ENCODE data around the gene MINK1.

MINK1 gene

DNA sequence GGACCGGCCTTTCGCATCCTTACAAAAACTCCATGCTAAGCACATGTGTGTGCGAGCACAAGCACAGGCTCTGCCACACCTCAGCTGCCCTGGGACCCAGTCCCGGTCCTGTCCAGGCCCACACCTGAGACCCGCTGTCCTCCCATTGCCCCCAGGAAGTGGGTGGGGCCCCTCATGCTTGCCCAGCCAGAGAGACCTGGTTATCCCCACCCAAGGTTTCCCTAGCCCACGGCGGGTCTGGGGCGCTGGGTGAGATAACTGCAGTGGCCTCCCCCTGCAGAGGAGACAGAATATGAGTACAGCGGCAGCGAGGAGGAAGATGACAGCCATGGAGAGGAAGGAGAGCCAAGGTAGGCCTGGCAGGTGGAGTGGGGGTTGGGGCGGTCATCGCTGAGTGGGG is 53.7 kb downstream of the MINK1 start:
- H3K27me3 ChIP-seq (ENCODE audit: insufficient read depth, poor library complexity, severe bottlenecking) = no peaks in the 10 kb centered on the region
- no peak for DNase-seq (ENCODE audit: low read depth in 1 of 2, low spot score in 1 of 2)
- no peak overlapping the region for H3K4me3 ChIP-seq (replicated peaks; ENCODE audit: insufficient read depth, low read length)
- TF ChIP-seq SPI1 (IDR thresholded peaks at IDR 0.05; ENCODE audit: borderline replicate concordance, low read depth) (no peak), GABPA (IDR thresholded peaks at IDR 0.05; ENCODE audit: low read depth) (no peak), POLR2AphosphoS5 (IDR thresholded peaks at IDR 0.05; ENCODE audit: low read depth) (no peak)
- TF ChIP-seq, protein P1, sequence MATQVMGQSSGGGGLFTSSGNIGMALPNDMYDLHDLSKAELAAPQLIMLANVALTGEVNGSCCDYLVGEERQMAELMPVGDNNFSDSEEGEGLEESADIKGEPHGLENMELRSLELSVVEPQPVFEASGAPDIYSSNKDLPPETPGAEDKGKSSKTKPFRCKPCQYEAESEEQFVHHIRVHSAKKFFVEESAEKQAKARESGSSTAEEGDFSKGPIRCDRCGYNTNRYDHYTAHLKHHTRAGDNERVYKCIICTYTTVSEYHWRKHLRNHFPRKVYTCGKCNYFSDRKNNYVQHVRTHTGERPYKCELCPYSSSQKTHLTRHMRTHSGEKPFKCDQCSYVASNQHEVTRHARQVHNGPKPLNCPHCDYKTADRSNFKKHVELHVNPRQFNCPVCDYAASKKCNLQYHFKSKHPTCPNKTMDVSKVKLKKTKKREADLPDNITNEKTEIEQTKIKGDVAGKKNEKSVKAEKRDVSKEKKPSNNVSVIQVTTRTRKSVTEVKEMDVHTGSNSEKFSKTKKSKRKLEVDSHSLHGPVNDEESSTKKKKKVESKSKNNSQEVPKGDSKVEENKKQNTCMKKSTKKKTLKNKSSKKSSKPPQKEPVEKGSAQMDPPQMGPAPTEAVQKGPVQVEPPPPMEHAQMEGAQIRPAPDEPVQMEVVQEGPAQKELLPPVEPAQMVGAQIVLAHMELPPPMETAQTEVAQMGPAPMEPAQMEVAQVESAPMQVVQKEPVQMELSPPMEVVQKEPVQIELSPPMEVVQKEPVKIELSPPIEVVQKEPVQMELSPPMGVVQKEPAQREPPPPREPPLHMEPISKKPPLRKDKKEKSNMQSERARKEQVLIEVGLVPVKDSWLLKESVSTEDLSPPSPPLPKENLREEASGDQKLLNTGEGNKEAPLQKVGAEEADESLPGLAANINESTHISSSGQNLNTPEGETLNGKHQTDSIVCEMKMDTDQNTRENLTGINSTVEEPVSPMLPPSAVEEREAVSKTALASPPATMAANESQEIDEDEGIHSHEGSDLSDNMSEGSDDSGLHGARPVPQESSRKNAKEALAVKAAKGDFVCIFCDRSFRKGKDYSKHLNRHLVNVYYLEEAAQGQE (IDR thresholded peaks at IDR 0.05; ENCODE audit: insufficient replicate concordance, low read depth) = no peak
- TF ChIP-seq, protein P2, sequence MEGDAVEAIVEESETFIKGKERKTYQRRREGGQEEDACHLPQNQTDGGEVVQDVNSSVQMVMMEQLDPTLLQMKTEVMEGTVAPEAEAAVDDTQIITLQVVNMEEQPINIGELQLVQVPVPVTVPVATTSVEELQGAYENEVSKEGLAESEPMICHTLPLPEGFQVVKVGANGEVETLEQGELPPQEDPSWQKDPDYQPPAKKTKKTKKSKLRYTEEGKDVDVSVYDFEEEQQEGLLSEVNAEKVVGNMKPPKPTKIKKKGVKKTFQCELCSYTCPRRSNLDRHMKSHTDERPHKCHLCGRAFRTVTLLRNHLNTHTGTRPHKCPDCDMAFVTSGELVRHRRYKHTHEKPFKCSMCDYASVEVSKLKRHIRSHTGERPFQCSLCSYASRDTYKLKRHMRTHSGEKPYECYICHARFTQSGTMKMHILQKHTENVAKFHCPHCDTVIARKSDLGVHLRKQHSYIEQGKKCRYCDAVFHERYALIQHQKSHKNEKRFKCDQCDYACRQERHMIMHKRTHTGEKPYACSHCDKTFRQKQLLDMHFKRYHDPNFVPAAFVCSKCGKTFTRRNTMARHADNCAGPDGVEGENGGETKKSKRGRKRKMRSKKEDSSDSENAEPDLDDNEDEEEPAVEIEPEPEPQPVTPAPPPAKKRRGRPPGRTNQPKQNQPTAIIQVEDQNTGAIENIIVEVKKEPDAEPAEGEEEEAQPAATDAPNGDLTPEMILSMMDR (IDR thresholded peaks at IDR 0.05; ENCODE audit: insufficient read depth, low read length) = no peak
- no peak overlapping the region for H3K27ac ChIP-seq (replicated peaks)

DNA sequence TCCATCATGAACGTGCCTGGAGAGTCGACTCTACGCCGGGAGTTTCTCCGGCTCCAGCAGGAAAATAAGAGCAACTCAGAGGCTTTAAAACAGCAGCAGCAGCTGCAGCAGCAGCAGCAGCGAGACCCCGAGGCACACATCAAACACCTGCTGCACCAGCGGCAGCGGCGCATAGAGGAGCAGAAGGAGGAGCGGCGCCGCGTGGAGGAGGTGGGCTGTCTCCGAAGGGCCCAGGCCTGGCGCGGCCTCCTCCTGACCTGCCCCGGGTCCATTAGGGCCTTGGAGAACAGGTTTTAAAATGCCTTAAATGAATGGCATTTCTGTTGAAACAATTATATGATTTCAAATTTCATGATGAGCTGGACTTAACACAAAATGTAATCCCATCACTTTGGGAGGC is 54.4 kb downstream of the MINK1 start:
- no peak for DNase-seq (ENCODE audit: low read depth in 1 of 2, low spot score in 1 of 2)
- TF ChIP-seq, protein P1 (IDR thresholded peaks at IDR 0.05; ENCODE audit: insufficient replicate concordance, low read depth) = no peak
- no peak for TF ChIP-seq GABPA (IDR thresholded peaks at IDR 0.05; ENCODE audit: low read depth)
- TF ChIP-seq, protein P2 (IDR thresholded peaks at IDR 0.05; ENCODE audit: insufficient read depth, low read length) = no peak
- no peak for TF ChIP-seq SPI1 (IDR thresholded peaks at IDR 0.05; ENCODE audit: borderline replicate concordance, low read depth)
- TF ChIP-seq POLR2AphosphoS5 (IDR thresholded peaks at IDR 0.05; ENCODE audit: low read depth) = no peak
- no peaks in the 10 kb centered on the region for H3K27me3 ChIP-seq (ENCODE audit: insufficient read depth, poor library complexity, severe bottlenecking)

DNA sequence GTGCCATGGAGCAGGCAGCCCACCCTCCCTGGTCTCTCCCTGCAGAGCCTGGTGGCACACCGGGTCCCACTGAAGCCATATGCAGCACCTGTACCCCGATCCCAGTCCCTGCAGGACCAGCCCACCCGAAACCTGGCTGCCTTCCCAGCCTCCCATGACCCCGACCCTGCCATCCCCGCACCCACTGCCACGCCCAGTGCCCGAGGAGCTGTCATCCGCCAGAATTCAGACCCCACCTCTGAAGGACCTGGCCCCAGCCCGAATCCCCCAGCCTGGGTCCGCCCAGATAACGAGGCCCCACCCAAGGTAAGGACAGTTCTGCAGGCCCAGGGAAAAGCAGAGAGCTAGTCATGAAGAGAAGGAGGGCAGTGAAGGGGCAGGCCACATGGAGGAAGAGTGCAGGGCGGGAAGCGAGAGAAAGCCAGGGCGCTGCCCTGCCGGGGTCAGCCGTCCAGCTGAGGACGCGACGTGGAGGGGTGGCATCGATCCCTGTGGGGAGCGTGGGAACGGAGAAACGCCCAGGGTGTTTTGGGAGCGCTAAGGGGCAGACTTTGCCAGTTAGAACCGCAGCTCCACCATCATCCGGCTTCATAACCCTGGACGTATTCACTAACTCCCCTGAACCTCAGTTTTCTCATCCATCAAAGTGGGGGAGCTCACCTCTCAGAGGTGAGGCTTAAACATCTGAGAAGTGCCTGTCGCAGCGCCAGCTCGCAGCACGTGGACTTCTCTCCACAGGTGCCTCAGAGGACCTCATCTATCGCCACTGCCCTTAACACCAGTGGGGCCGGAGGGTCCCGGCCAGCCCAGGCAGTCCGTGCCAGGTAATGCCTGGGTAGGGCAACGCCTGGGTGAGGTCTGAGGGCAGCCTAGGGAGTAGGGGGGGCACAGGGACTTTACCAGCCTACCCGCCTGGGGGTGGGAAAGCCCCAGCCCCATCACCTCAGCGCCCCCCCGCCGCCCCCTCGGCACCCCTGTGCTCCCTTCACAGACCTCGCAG is 58.6 kb downstream of the MINK1 start:
- no peak for DNase-seq (ENCODE audit: low read depth in 1 of 2, low spot score in 1 of 2)
- no peak overlapping the region for H3K27ac ChIP-seq (replicated peaks)
- TF ChIP-seq POLR2AphosphoS5 (IDR thresholded peaks at IDR 0.05; ENCODE audit: low read depth) = no peak

More for the DNA sequence above, 54.4 kb downstream of the MINK1 start:
- Histone ChIP-seq H3K27ac (replicated peaks) (no peak overlapping the region), H3K4me3 (replicated peaks; ENCODE audit: insufficient read depth, low read length) (no peak overlapping the region)

DNA sequence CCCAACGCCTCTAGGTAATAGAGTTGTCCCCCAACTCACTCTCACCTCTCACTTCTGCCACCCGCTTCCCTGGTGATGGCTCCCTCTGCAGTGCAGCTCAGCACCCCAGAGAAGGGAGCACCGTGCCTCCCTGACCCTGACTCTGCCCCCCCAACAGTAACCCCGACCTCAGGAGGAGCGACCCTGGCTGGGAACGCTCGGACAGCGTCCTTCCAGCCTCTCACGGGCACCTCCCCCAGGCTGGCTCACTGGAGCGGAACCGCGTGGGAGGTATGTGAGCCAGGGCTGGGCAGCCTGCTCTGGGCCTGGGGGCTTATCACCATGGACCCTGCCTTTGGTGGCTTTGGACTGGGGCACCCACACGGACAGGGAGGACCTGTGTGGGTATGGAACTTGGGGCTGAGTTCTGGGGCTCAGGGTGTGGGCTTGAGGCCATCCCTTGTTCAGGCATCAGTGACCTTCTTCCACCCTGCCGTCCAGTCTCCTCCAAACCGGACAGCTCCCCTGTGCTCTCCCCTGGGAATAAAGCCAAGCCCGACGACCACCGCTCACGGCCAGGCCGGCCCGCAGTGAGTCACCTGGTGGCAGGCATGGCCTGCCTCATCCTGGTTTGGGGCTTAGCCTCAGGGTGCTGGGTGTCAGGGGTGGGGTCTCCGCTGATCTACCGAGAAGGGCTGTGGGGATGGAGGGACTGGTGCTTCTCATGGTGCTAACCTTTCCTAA is 59.5 kb downstream of the MINK1 start:
- TF ChIP-seq POLR2AphosphoS5 (IDR thresholded peaks at IDR 0.05; ENCODE audit: low read depth) (no peak), SPI1 (IDR thresholded peaks at IDR 0.05; ENCODE audit: borderline replicate concordance, low read depth) (no peak), GABPA (IDR thresholded peaks at IDR 0.05; ENCODE audit: low read depth) (no peak)
- TF ChIP-seq, protein P2 (IDR thresholded peaks at IDR 0.05; ENCODE audit: insufficient read depth, low read length) = no peak
- TF ChIP-seq, protein P1 (IDR thresholded peaks at IDR 0.05; ENCODE audit: insufficient replicate concordance, low read depth) = no peak
- H3K27me3 ChIP-seq (ENCODE audit: insufficient read depth, poor library complexity, severe bottlenecking) = no peaks in the 10 kb centered on the region
- H3K4me3 ChIP-seq (replicated peaks; ENCODE audit: insufficient read depth, low read length) = no peak overlapping the region
- no peak for DNase-seq (ENCODE audit: low read depth in 1 of 2, low spot score in 1 of 2)
- H3K27ac ChIP-seq (replicated peaks) = no peak overlapping the region

More for the DNA sequence above, 58.6 kb downstream of the MINK1 start:
- H3K27me3 ChIP-seq (ENCODE audit: insufficient read depth, poor library complexity, severe bottlenecking) = no peaks in the 10 kb centered on the region
- no peak overlapping the region for H3K4me3 ChIP-seq (replicated peaks; ENCODE audit: insufficient read depth, low read length)
